Stimulated activated naive CD8-positive, alpha-beta T cell treated with anti-CD3 and anti-CD28 coated beads, Interleukin-15, amount 100 ng/mL, for 72 hours (primary cell): ENCODE measurements around the gene RNASE9.
"Not testable (repeated sequence)": the region's sequence is repeated elsewhere in the genome, so short reads cannot be mapped to it uniquely, and the experiment has no call there.

ENCODE experiments used
- ATAC-seq: fragments of 150-1000 bp; cut with Tn5 transposase; 2 replicates; pipeline ENCODE4 v1.10.0; 2021; ENCODE audit warnings: mild to moderate bottlenecking, moderate library complexity
- DNase-seq, 2 donors: peaks; one replicate each; pipeline ENCODE4 v3.0.0; 2021 to 2022
- H3K27ac Mint-ChIP-seq, 2 donors: one replicate each; pipeline ENCODE4 v1.8.0; 2022; ENCODE audit warnings: mild to moderate bottlenecking in 2 of 2, mixed read lengths in 2 of 2, moderate library complexity in 2 of 2
- H3K27me3 Mint-ChIP-seq: one replicate; pipeline ENCODE4 v1.8.0; 2022; ENCODE audit warnings: mixed read lengths
- H3K4me1 Mint-ChIP-seq: one replicate; pipeline ENCODE4 v1.8.0; 2022; ENCODE audit warnings: mild to moderate bottlenecking, mixed read lengths
- H3K4me3 Mint-ChIP-seq, 2 donors: one replicate each; pipeline ENCODE4 v1.8.0; 2022; ENCODE audit warnings: mild to moderate bottlenecking in 2 of 2, mixed read lengths in 2 of 2, moderate library complexity in 1 of 2
- H3K9me3 Mint-ChIP-seq, 2 donors: one replicate each; pipeline ENCODE4 v1.8.0; 2022; ENCODE audit warnings: mixed read lengths in 2 of 2

Gene RNASE9

GRCh38 chr14:20587489-20588154 lies 26.8 kb upstream of the RNASE9 start, which contains the start of gene RNASE11:
TSS of gene RNASE11 (minus strand) at chr14:20588001.
- ATAC-seq (no peak), DNase-seq (no peak)
- Mint-ChIP-seq H3K27ac (no peak within 1 kb of the TSS), H3K27me3 (no peaks in the 10 kb centered on the region), H3K4me1 (no peaks in the 10 kb centered on the region), H3K4me3 (no peak within 1 kb of the TSS), H3K9me3 (no peaks in the 10 kb centered on the region)

- Mint-ChIP-seq H3K9me3 (no peaks in the 10 kb centered on the region), H3K4me3 (no peak overlapping the region), H3K27ac (no peak overlapping the region), H3K27me3 (no peaks in the 10 kb centered on the region), H3K4me1 (no peaks in the 10 kb centered on the region)
- DNase-seq (no peak), ATAC-seq (no peak)
Measured at GRCh38 chr14:20583908-20584307, 23.1 kb upstream of the RNASE9 start.

GRCh38 chr14:20583142-20583541 lies 22.3 kb upstream of the RNASE9 start:
- H3K4me1 Mint-ChIP-seq = no peaks in the 10 kb centered on the region
- DNase-seq = no peak
- no peaks in the 10 kb centered on the region for H3K27me3 Mint-ChIP-seq
- no peak overlapping the region for H3K27ac Mint-ChIP-seq
- H3K4me3 Mint-ChIP-seq = no peak overlapping the region
- H3K9me3 Mint-ChIP-seq = no peaks in the 10 kb centered on the region
- no peak for ATAC-seq

GRCh38 chr14:20580242-20580641 lies 19.4 kb upstream of the RNASE9 start:
- no peak for DNase-seq
- no peaks in the 10 kb centered on the region for H3K9me3 Mint-ChIP-seq
- H3K4me3 Mint-ChIP-seq = no peak overlapping the region
- H3K27ac Mint-ChIP-seq = no peak overlapping the region
- H3K4me1 Mint-ChIP-seq = no peaks in the 10 kb centered on the region
- H3K27me3 Mint-ChIP-seq = no peaks in the 10 kb centered on the region
- ATAC-seq = no peak

GRCh38 chr14:20578784-20579502 lies 18.1 kb upstream of the RNASE9 start:
- H3K4me1 Mint-ChIP-seq = no peaks in the 10 kb centered on the region
- DNase-seq = no peak
- no peaks in the 10 kb centered on the region for H3K9me3 Mint-ChIP-seq
- no peak for ATAC-seq
- H3K4me3 Mint-ChIP-seq = no peak overlapping the region
- no peaks in the 10 kb centered on the region for H3K27me3 Mint-ChIP-seq
- no peak overlapping the region for H3K27ac Mint-ChIP-seq

- Mint-ChIP-seq H3K27ac (no peak overlapping the region), H3K9me3 (no peaks in the 10 kb centered on the region), H3K4me3 (no peak overlapping the region), H3K27me3 (no peaks in the 10 kb centered on the region), H3K4me1 (no peaks in the 10 kb centered on the region)
- no peak for DNase-seq
- ATAC-seq = no peak
Measured at GRCh38 chr14:20578325-20578724, 17.5 kb upstream of the RNASE9 start.

- not testable (repeated sequence) for H3K4me3 Mint-ChIP-seq, H3K27ac Mint-ChIP-seq, H3K27me3 Mint-ChIP-seq, ATAC-seq, H3K4me1 Mint-ChIP-seq, DNase-seq
- H3K9me3 Mint-ChIP-seq = peaks cover 12 to 14% of the 10 kb centered on the region in 2 donors
Measured at GRCh38 chr14:20572382-20572990, 11.6 kb upstream of the RNASE9 start.

GRCh38 chr14:20570720-20571119 lies 9.9 kb upstream of the RNASE9 start:
- H3K4me1 Mint-ChIP-seq, H3K4me3 Mint-ChIP-seq, DNase-seq, ATAC-seq, H3K27ac Mint-ChIP-seq, H3K27me3 Mint-ChIP-seq: not testable (repeated sequence)
- H3K9me3 Mint-ChIP-seq = peaks cover 12 to 14% of the 10 kb centered on the region in 2 donors

GRCh38 chr14:20569865-20570264 lies 9.0 kb upstream of the RNASE9 start:
- not testable (repeated sequence) for H3K4me1 Mint-ChIP-seq, DNase-seq, H3K4me3 Mint-ChIP-seq, ATAC-seq, H3K27ac Mint-ChIP-seq, H3K27me3 Mint-ChIP-seq
- peaks cover 12 to 14% of the 10 kb centered on the region in 2 donors for H3K9me3 Mint-ChIP-seq

- ATAC-seq (no peak), DNase-seq (no peak)
- Mint-ChIP-seq H3K27ac (no peak overlapping the region), H3K9me3 (peaks cover 12 to 14% of the 10 kb centered on the region in 2 donors), H3K4me1 (peaks cover 7% of the 10 kb centered on the region), H3K4me3 (no peak overlapping the region), H3K27me3 (no peaks in the 10 kb centered on the region)
Measured at GRCh38 chr14:20569066-20569465, 8.2 kb upstream of the RNASE9 start.

GRCh38 chr14:20568393-20568792 lies 7.5 kb upstream of the RNASE9 start:
- H3K27ac Mint-ChIP-seq = no peak overlapping the region
- no peak for DNase-seq
- no peak overlapping the region for H3K4me3 Mint-ChIP-seq
- H3K4me1 Mint-ChIP-seq = peaks cover 7% of the 10 kb centered on the region
- H3K27me3 Mint-ChIP-seq = no peaks in the 10 kb centered on the region
- ATAC-seq = no peak
- peaks cover 12 to 14% of the 10 kb centered on the region in 2 donors for H3K9me3 Mint-ChIP-seq

GRCh38 chr14:20567199-20567598 lies 6.4 kb upstream of the RNASE9 start:
- not testable (repeated sequence) for H3K27me3 Mint-ChIP-seq, ATAC-seq, H3K4me1 Mint-ChIP-seq, DNase-seq, H3K27ac Mint-ChIP-seq, H3K4me3 Mint-ChIP-seq
- peaks cover 12 to 14% of the 10 kb centered on the region in 2 donors for H3K9me3 Mint-ChIP-seq

GRCh38 chr14:20564501-20564997 lies 3.7 kb upstream of the RNASE9 start:
- no peak overlapping the region for H3K27ac Mint-ChIP-seq
- peaks cover 12 to 14% of the 10 kb centered on the region in 2 donors for H3K9me3 Mint-ChIP-seq
- no peak overlapping the region for H3K4me3 Mint-ChIP-seq
- H3K27me3 Mint-ChIP-seq = no peaks in the 10 kb centered on the region
- peaks cover 7% of the 10 kb centered on the region for H3K4me1 Mint-ChIP-seq
- DNase-seq (no peak), ATAC-seq (no peak)

- H3K27me3 Mint-ChIP-seq = no peaks in the 10 kb centered on the region
- H3K9me3 Mint-ChIP-seq = peaks cover 12% of the 10 kb centered on the region in 2 donors
- no peak overlapping the region for H3K4me3 Mint-ChIP-seq
- H3K27ac Mint-ChIP-seq = no peak overlapping the region
- no peak for ATAC-seq
- no peak for DNase-seq
- H3K4me1 Mint-ChIP-seq = peaks cover 7% of the 10 kb centered on the region
Measured at GRCh38 chr14:20563971-20564370, 3.1 kb upstream of the RNASE9 start.

- no peaks in the 10 kb centered on the region for H3K27me3 Mint-ChIP-seq
- no peak overlapping the region for H3K4me3 Mint-ChIP-seq
- H3K4me1 Mint-ChIP-seq = no peaks in the 10 kb centered on the region
- ATAC-seq (no peak), DNase-seq (no peak)
- no peaks in the 10 kb centered on the region for H3K9me3 Mint-ChIP-seq
- H3K27ac Mint-ChIP-seq = no peak overlapping the region
Measured at GRCh38 chr14:20559461-20559904, 1.4 kb downstream of the RNASE9 start.

GRCh38 chr14:20557212-20557542 lies 3.7 kb downstream of the RNASE9 start:
- H3K27ac Mint-ChIP-seq = no peak overlapping the region
- no peak overlapping the region for H3K4me3 Mint-ChIP-seq
- ATAC-seq (no peak), DNase-seq (no peak)
- no peaks in the 10 kb centered on the region for H3K27me3 Mint-ChIP-seq
- no peaks in the 10 kb centered on the region for H3K9me3 Mint-ChIP-seq
- no peaks in the 10 kb centered on the region for H3K4me1 Mint-ChIP-seq
